Lower leg skin (tissue), 4 donors: ENCODE measurements around the gene UBC. TPM values are rescaled to one million over a fixed set of nuclear protein-coding genes. Genes with fewer than 3 reads are reported as not detected.
"Not testable (repeated sequence)": the region's sequence is repeated elsewhere in the genome, so short reads cannot be mapped to it uniquely, and the experiment has no call there.

Source experiments
- DNase-seq, 2 donors: peaks; one replicate each; pipeline ENCODE4 v3.0.0-alpha.2; 2019; ENCODE audit warnings: low spot score in 2 of 2
- H3K4me3 ChIP-seq: fragments of 200-600 bp; sonication (generic); 2 replicates; pipeline ENCODE4 v1.5.1; 2017; ENCODE audit warnings: mild to moderate bottlenecking, low read depth; ENCODE audit not compliant: poor library complexity, severe bottlenecking
- POLR2A ChIP-seq, 2 donors: fragments of 450-650 bp; IDR thresholded peaks; one replicate each; pipeline ENCODE4 v1.6.1; 2016 to 2017; ENCODE audit warnings: antibody characterized with exemption in 2 of 2, mild to moderate bottlenecking in 1 of 2, moderate library complexity in 1 of 2
- WGBS, 2 donors: methylation state at CpG; one replicate each; pipeline ENCODE4 v1.1.5; 2018; 5-methylcytosine and 5-hydroxymethylcytosine counted together
- intact Hi-C: fragments of 100-400 bp; cut with DNase I; formaldehyde crosslinking; loops from one replicate; pipeline ENCODE4 v1.15.0; 2023; ENCODE audit warnings: low total_unique reads
- total RNA-seq, 4 donors: library from RNA; depleted of rRNA; stranded (reverse); fragments of >200 nt; gene quantifications; one replicate each; pipeline ENCODE4 v1.1.0, GENCODE V29; 2016
- TF ChIP-seq, protein P1 (sequence below), 3 donors: fragments of 450-650 bp; IDR thresholded peaks; one replicate each; pipeline ENCODE4 v1.5.1; 2016; ENCODE audit warnings: antibody characterized with exemption in 3 of 3, mild to moderate bottlenecking in 3 of 3, moderate library complexity in 2 of 3

The UBC gene
- total RNA-seq, 4 donors from 2014 or later = 1,350 to 1,636 (median 1,452) TPM

DNA sequence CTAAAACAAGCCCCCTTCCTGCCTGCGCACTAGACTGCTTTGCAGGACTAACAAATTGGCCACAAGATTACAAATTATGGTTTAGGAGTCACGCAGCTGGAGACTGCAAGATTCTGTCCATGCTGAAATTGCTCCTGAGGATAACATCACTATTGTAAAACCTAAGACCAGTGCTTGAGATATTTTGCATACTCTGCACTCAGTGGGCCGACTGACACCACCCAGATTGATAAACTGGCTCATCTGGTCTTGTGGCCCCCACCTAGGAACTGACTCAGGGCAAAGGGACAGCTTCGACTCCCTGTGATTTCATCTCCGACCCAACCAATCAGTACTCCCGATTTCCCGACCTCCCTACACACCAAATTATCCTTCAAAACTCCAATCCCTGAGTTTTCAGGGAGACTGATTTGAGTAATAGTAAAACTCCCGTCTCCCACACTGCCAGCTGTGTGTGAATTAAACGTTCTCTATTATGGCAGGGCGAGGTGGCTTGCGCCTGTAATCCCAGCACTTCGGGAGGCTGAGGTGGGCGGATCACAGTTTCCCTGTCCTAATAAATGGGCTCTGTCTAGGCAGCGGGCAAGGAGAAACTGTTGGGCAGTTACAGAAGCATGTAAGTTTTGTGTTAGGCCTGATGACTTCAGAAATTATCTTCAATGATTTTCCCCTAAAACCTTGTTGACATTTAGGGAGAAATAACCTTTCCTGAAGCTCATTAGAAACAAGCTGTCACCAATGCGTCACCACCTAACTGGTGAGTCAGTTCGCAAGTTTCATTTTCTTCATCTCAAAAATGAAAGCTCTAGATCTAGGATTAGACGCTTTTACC, 5.3 kb upstream of the UBC start:
- no peak for DNase-seq
- H3K4me3 ChIP-seq = no peak overlapping the region
- TF ChIP-seq, protein P1, sequence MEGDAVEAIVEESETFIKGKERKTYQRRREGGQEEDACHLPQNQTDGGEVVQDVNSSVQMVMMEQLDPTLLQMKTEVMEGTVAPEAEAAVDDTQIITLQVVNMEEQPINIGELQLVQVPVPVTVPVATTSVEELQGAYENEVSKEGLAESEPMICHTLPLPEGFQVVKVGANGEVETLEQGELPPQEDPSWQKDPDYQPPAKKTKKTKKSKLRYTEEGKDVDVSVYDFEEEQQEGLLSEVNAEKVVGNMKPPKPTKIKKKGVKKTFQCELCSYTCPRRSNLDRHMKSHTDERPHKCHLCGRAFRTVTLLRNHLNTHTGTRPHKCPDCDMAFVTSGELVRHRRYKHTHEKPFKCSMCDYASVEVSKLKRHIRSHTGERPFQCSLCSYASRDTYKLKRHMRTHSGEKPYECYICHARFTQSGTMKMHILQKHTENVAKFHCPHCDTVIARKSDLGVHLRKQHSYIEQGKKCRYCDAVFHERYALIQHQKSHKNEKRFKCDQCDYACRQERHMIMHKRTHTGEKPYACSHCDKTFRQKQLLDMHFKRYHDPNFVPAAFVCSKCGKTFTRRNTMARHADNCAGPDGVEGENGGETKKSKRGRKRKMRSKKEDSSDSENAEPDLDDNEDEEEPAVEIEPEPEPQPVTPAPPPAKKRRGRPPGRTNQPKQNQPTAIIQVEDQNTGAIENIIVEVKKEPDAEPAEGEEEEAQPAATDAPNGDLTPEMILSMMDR (IDR thresholded peaks at IDR 0.05) = no peak
- no peak for TF ChIP-seq POLR2A (IDR thresholded peaks at IDR 0.05)
- intact Hi-C loops = no loop called here
- 62 to 65% methylated on average over 17 of the region's 17 CpGs for WGBS, 2 donors

DNA sequence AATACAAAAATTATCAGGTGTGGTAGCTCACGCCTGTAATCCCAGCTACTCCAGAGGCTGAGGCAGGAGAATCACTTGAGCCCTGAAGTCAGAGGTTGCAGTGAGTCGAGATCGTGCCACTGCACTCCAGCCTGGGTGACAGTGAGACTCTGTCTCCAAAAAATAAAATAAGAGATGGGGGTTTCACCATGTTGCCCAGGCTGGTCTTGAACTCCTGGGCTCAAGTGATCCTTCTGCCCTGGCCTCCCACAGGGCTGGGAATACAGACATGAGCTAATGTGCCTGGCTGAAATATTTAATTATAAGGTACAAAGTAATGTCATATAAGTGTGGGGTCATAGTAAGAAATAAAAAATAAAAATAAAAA, 4.2 kb upstream of the UBC start:
- H3K4me3 ChIP-seq, intact Hi-C loops, DNase-seq: not testable (repeated sequence)
- 71 to 77% methylated on average over 3 of the region's 3 CpGs for WGBS, 2 donors

DNA sequence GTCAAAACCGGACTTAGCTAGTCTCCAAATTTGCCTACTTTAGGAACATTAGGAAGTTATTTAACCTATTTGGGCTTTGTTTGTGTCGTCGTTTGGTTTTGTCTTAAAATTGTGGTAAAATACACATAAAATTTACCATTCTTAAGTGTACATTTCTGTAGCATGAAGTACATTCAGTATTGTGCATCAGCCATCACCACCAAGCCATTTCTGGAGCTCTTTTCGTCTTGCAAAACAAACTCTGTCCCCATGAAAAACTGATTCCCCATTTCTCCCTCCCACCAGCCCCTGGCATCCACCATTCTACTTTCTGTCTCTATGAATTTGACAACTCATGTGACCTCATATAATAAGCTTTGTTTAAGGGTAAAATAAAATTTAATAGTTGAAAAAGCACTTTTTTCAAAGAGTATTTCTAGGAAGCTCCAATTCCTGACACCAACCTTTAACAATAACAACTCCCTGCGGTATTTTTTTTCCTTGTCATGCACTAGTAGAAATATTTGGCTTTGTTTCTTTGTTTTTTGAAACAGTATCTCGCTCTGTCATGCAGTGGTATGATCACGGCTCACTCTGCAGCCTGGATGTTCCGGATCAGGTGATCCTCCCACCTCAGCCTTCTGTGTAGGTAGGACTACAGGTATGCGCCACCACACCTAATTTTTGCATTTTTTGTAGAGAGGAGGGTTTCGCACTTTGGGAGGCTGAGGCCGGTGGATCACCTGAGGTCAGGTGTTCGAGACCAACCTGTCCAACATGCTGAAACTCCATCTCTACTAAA, 3.6 kb upstream of the UBC start:
- WGBS, 2 donors = 20 to 29% methylated on average over 12 of the region's 12 CpGs
- DNase-seq = no peak
- no peak for TF ChIP-seq POLR2A (IDR thresholded peaks at IDR 0.05)
- TF ChIP-seq, protein P1 (IDR thresholded peaks at IDR 0.05) = no peak
- H3K4me3 ChIP-seq = no peak overlapping the region
- intact Hi-C loops = no loop called here

DNA sequence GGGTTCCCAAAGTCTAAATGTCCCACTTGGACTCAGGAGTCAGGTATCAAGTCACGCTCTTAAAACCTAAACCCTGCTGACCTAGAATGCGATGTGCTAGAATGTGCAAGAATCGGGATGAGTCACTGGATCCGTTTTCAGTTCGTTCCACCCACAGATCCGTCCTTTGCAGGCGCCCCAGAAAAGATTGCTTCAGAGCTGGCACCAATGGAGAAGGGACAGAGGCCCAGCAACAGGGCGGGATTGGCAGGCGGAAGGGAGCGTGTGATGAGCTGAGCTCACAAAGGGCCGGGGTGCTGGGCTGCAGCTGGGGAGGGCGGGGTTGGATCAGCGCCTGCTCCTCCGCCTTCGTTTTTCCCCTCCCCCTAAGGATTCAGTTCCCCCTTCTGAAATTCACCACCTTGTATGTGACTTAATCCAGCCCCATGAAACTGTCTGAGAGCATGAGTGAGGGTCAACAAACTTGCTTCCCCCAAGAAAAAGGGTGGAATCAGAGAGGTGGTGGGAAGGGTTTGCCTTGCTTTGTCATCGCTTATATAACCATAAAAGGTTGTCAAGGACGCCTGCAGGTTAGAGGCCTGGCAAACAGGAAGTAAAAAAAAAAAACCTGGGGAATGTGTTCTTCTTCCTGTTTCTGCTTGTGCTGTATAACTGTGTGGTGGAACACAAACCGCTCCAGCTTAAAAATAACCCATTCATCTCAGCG, 2.8 kb upstream of the UBC start:
- intact Hi-C loops = no loop called here
- DNase-seq = peak; percentile 99
- TF ChIP-seq POLR2A (IDR thresholded peaks at IDR 0.05) = peak in 1 of 2 donors; percentile 72
- TF ChIP-seq, protein P1 (IDR thresholded peaks at IDR 0.05) = no peak
- WGBS, 2 donors = 0 to 1% methylated on average over 19 of the region's 19 CpGs
- H3K4me3 ChIP-seq = no peak overlapping the region

DNA sequence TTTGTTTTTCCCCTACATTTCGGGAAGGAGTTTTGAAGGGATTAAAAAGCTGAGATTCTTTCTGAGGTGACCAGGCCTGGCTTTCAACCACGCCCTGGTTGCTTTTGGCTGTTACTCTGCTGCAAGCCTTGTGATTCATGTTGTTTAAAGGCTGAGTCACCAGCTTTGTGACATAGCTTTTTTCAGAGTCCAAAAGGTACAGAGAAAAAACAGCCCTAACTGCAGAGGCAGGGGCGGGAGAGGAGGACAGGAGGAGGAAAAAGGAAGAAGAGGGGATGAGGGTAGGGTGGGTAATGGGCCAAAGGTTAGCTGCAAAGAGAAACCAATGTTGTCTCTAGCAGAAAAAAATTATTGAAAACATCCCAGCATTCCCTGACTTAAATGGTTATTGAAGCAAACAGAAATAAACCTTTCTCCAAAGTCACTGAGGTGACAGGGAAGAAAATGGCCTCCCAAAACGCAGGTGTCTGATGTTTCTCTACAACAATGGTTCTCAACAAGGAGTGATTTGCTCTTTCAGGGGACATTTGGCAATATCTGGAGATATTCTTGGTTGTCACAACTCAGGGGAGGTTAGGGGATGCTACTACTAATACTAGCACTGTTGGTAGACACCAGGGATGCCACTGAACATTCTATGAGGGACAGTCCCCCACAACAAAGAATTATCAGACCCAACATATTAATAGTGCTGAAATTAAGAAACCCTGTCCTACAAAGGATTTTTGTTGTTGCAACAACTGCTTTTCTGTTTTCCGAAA, 2.1 kb upstream of the UBC start:
- 4 to 5% methylated on average over 5 of the region's 5 CpGs for WGBS, 2 donors
- intact Hi-C loops = no loop called here
- H3K4me3 ChIP-seq = no peak overlapping the region
- peak; percentile 91 to 95 for DNase-seq
- TF ChIP-seq POLR2A (IDR thresholded peaks at IDR 0.05) = peak in 1 of 2 donors; percentile 3
- TF ChIP-seq, protein P1 (IDR thresholded peaks at IDR 0.05) = no peak
